ENCODE measurements around the gene AFDN.

DNA sequence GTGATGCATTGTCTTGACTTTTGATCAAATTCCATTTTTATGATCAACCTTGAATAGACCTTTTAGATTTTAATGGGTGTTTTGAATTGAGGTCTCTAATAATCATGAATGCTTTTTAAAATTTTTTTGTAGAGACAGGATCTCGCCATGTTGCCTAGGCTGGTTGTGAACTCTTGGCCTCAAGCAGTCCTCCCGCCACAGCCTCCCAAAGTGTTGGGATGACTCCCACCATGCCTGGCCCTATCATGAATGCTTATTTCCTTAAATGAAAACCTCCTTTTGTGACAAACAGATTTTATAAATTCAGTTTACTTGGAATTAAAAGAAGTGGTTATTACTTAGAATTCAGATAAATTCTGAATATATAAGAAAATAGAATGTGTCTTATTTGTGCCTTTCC, 110.6 kb downstream of the AFDN start:
- TF ChIP-seq EZH2phosphoT487 (IDR thresholded peaks at IDR 0.05; ENCODE audit: borderline replicate concordance) = no peak
- no peak for TF ChIP-seq CTCF (conservative IDR thresholded peaks at IDR 0.05; ENCODE audit: low read length)
